HepG2 (cell line): ENCODE data around the gene ZBTB25.

ENCODE experiments used
- CBX2 ChIP-seq, 2 experiments: fragments of 200-600 bp in 1 of 2; sonication (generic); formaldehyde crosslinking in 1 of 2; IDR thresholded peaks; 2 replicates each; pipeline versions ENCODE4 v1.7.0 to v1.8.1; 2018 to 2022; ENCODE audit warnings: low read depth in 2 of 2, low read length in 1 of 2, mild to moderate bottlenecking in 1 of 2, missing genetic modification reagents in 1 of 2
- CTCF ChIP-seq: sonication (generic); formaldehyde crosslinking; IDR thresholded peaks from 2 replicates; pipeline ENCODE4 v1.5.0; 2020; ENCODE audit warnings: mild to moderate bottlenecking, missing genetic modification reagents, moderate library complexity
- ELF4 ChIP-seq: sonication (generic); formaldehyde crosslinking; IDR thresholded peaks from 2 replicates; pipeline ENCODE4 v1.5.0; 2020; ENCODE audit warnings: missing genetic modification reagents, mild to moderate bottlenecking, moderate library complexity, borderline replicate concordance
- EP300 ChIP-seq, 3 experiments: sonication (generic) in 1 of 3; formaldehyde crosslinking in 1 of 3; IDR thresholded peaks; 2 replicates each; pipeline versions ENCODE4 v1.5.1 to v1.6.1; 2011 to 2020; ENCODE audit warnings: low read depth in 2 of 3, low read length in 2 of 3, borderline replicate concordance in 1 of 3, improper control_type of control experiment in 1 of 3, mild to moderate bottlenecking in 1 of 3, missing genetic modification reagents in 1 of 3, moderate library complexity in 1 of 3
- HMG20A ChIP-seq: IDR thresholded peaks from 2 replicates; pipeline ENCODE4 v1.6.1; 2016; ENCODE audit warnings: borderline replicate concordance
- KLF6 ChIP-seq: IDR thresholded peaks from 2 replicates; pipeline ENCODE4 v1.8.0; 2016; ENCODE audit warnings: missing biosample characterization, missing genetic modification reagents
- PBX3 ChIP-seq: sonication (generic); formaldehyde crosslinking; IDR thresholded peaks from 2 replicates; pipeline ENCODE4 v1.8.1; 2023; ENCODE audit warnings: missing genetic modification reagents, inconsistent platforms, borderline replicate concordance
- POLR2AphosphoS5 ChIP-seq: IDR thresholded peaks from 2 replicates; pipeline ENCODE4 v1.6.1; 2012; ENCODE audit warnings: low read depth, low read length
- SATB2 ChIP-seq: sonication (generic); formaldehyde crosslinking; IDR thresholded peaks from 2 replicates; pipeline ENCODE4 v1.5.0; 2020; ENCODE audit warnings: missing genetic modification reagents
- ZBTB40 ChIP-seq, 2 experiments: fragments of 450-650 bp in 1 of 2; sonication (generic) in 1 of 2; formaldehyde crosslinking in 1 of 2; IDR thresholded peaks; 2 replicates each; pipeline versions ENCODE4 v1.6.1 to v1.8.0; 2016 to 2022; ENCODE audit warnings: antibody characterized with exemption in 1 of 2, mild to moderate bottlenecking in 1 of 2, missing genetic modification reagents in 1 of 2
- ZNF597 ChIP-seq: sonication (generic); formaldehyde crosslinking; IDR thresholded peaks from 2 replicates; pipeline ENCODE4 v1.5.0; 2020; ENCODE audit warnings: missing genetic modification reagents
- ZNF703 ChIP-seq: sonication (generic); formaldehyde crosslinking; IDR thresholded peaks from 2 replicates; pipeline ENCODE4 v1.5.1; 2020; ENCODE audit warnings: missing genetic modification reagents, mild to moderate bottlenecking, moderate library complexity, borderline replicate concordance

- TF ChIP-seq PBX3 (no peak), ZNF703 (no peak), KLF6 (no peak), ZNF597 (no peak), CTCF (CRISPR knock-in tag) (no peak), SATB2 (CRISPR knock-in tag) (no peak), CBX2 (IDR thresholded peaks at IDR 0.05; ENCODE audit: low read depth, low read length) (no peak), CBX2 (CRISPR knock-in tag; IDR thresholded peaks at IDR 0.05; ENCODE audit: low read depth) (no peak), ZBTB40 (IDR thresholded peaks at IDR 0.05) (no peak), ZBTB40 (CRISPR knock-in tag; IDR thresholded peaks at IDR 0.05) (no peak), ELF4 (CRISPR knock-in tag) (no peak), HMG20A (CRISPR knock-in tag) (no peak), POLR2AphosphoS5 (no peak), EP300 (IDR thresholded peaks at IDR 0.05; ENCODE audit: low read depth in 2 of 2, low read length in 2 of 2) (no peak), EP300 (CRISPR knock-in tag; IDR thresholded peaks at IDR 0.05; ENCODE audit: borderline replicate concordance) (no peak)
Measured at GRCh38 chr14:64474041-64474440, 29.6 kb downstream of the ZBTB25 start.
